Small intestine (tissue), 7 donors: ENCODE measurements around the gene FHL2. TPM values are rescaled to one million over a fixed set of nuclear protein-coding genes. Genes with fewer than 3 reads are reported as not detected.
A peak's percentile ranks its signal among the peaks of the same experiment; 100 is the strongest.

Experiments
- DNase-seq, 2 donors: peaks; one replicate each; pipeline versions ENCODE4 v3.0.0 to v3.0.0-alpha.2; 2013
- FAIRE-seq: peaks from 2 replicates; lab custom pipeline; 2012; peaks lifted over from hg19 to GRCh38; lab: Jason Lieb, UNC
- H3K27ac ChIP-seq, 3 donors: one replicate each; pipeline ENCODE4 v1.5.1; 2013; ENCODE audit warnings: low read length in 2 of 3, mild to moderate bottlenecking in 2 of 3, control low read depth in 1 of 3, inconsistent platforms in 1 of 3, low read depth in 1 of 3, moderate library complexity in 1 of 3
- H3K27me3 ChIP-seq, 3 donors: one replicate each; pipeline ENCODE4 v1.6.1; 2013; ENCODE audit warnings: low read length in 3 of 3, inconsistent platforms in 1 of 3; ENCODE audit not compliant: control insufficient read depth in 3 of 3, insufficient read depth in 3 of 3
- H3K36me3 ChIP-seq, 3 donors: one replicate each; pipeline ENCODE4 v1.6.1; 2013; ENCODE audit warnings: low read length in 3 of 3, inconsistent platforms in 1 of 3, low read depth in 1 of 3, mild to moderate bottlenecking in 1 of 3, moderate library complexity in 1 of 3; ENCODE audit not compliant: control insufficient read depth in 3 of 3, insufficient read depth in 2 of 3
- H3K4me1 ChIP-seq, 3 donors: one replicate each; pipeline ENCODE4 v1.6.1; 2013; ENCODE audit warnings: low read length in 2 of 3, inconsistent platforms in 1 of 3, low read depth in 1 of 3, mild to moderate bottlenecking in 1 of 3, moderate library complexity in 1 of 3; ENCODE audit not compliant: control insufficient read depth in 3 of 3, insufficient read depth in 2 of 3
- H3K4me3 ChIP-seq, 3 donors: one replicate each; pipeline ENCODE4 v1.5.1; 2013; ENCODE audit warnings: low read length in 3 of 3, control low read depth in 1 of 3, inconsistent platforms in 1 of 3, low read depth in 1 of 3, mild to moderate bottlenecking in 1 of 3, moderate library complexity in 1 of 3
- H3K9me3 ChIP-seq, 2 donors: one replicate each; pipeline ENCODE4 v1.6.1; 2013; ENCODE audit warnings: low read depth in 1 of 2, low read length in 1 of 2; ENCODE audit not compliant: control insufficient read depth in 2 of 2, insufficient read depth in 1 of 2
- WGBS, 3 donors: extraction: QIAGEN DNeasy Blood & Tissue Kit; methylation state at CpG; one replicate each; pipeline ENCODE4 v1.1.7; 2013; 5-methylcytosine and 5-hydroxymethylcytosine counted together
- polyA plus RNA-seq, 4 donors: library from polyadenylated mRNA; stranded (reverse) in 3 of 4; unstranded in 1 of 4; fragments of 200-250 nt in 3 of 4; fragments of 120-200 nt in 1 of 4; gene quantifications; one replicate each; pipeline versions ENCODE4 v1.2.1 to v1.2.3, GENCODE V29; 2013
- donor health status: healthy with polysubstance abuse.
- donor health status: control.
- donor health status: control.
- donor health status: Bipolar disorder and iron deficiency.
- donor health status: healthy.

FHL2 gene
- polyA plus RNA-seq, 4 donors = 22.3 to 150 (median 75.5) TPM

- Histone ChIP-seq H3K27me3 (no peaks in the 10 kb centered on the region), H3K36me3 (no peaks in the 10 kb centered on the region), H3K4me1 (peaks cover 6 to 16% (median 7%) of the 10 kb centered on the region in 3 donors), H3K4me3 (no peak overlapping the region), H3K27ac (no peak overlapping the region), H3K9me3 (no peaks in the 10 kb centered on the region)
- FAIRE-seq (no peak), DNase-seq (no peak)
- WGBS, 3 donors = 74 to 82% (median 78%) methylated on average over 5 of the region's 5 CpGs
Measured at GRCh38 chr2:105406221-105406620, 7.4 kb upstream of the FHL2 start.

DNA sequence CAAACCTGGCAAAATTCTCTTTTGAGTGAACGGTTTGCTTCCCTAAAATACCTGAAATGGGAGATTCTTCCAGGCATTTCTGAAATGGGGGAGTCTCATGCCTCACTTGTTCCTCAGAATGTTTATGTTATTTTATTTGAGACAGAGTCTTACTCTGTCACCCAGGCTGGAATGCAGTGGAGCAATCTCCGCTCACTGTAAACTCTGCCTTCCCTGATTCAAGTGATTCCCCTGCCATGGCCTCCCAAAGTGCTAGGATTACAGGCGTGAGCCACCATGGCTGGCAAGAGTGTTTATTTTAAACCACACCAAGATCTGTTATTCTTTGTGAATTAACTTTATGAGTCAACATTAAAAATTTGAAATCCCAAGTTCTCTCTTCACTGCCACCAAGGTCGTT, 6.4 kb upstream of the FHL2 start:
- FAIRE-seq (no peak), DNase-seq (no peak)
- peaks cover 6 to 16% (median 7%) of the 10 kb centered on the region in 3 donors for H3K4me1 ChIP-seq
- no peak overlapping the region for H3K27ac ChIP-seq
- H3K4me3 ChIP-seq = no peak overlapping the region
- 75 to 78% (median 76%) methylated on average over 4 of the region's 4 CpGs for WGBS, 3 donors
- H3K9me3 ChIP-seq = no peaks in the 10 kb centered on the region
- no peaks in the 10 kb centered on the region for H3K36me3 ChIP-seq
- H3K27me3 ChIP-seq = peaks cover 0 to under 1% (median 0%) of the 10 kb centered on the region in 3 donors

- DNase-seq (no peak), FAIRE-seq (no peak)
- WGBS, 3 donors = 72 to 93% (median 86%) methylated on average over 3 of the region's 3 CpGs
- peaks cover 0 to 6% (median 0%) of the 10 kb centered on the region in 3 donors for H3K27me3 ChIP-seq
- H3K4me1 ChIP-seq = peaks cover 6 to 16% (median 7%) of the 10 kb centered on the region in 3 donors
- no peaks in the 10 kb centered on the region for H3K36me3 ChIP-seq
- no peak overlapping the region for H3K4me3 ChIP-seq
- H3K27ac ChIP-seq = peak overlapping the region; percentile 20 to 92 (median 72)
- no peaks in the 10 kb centered on the region for H3K9me3 ChIP-seq
Measured at GRCh38 chr2:105404736-105405135, 5.9 kb upstream of the FHL2 start.

- H3K27me3 ChIP-seq = peaks cover 0 to 13% (median 0%) of the 10 kb centered on the region in 3 donors
- H3K27ac ChIP-seq = peak overlapping the region; percentile 31 to 92 (median 89)
- peaks cover 6 to 20% (median 7%) of the 10 kb centered on the region in 3 donors for H3K4me1 ChIP-seq
- no peaks in the 10 kb centered on the region for H3K36me3 ChIP-seq
- H3K4me3 ChIP-seq = no peak overlapping the region
- H3K9me3 ChIP-seq = peaks cover 0 to 6% of the 10 kb centered on the region in 2 donors
- DNase-seq = peak; percentile 79 to 98
- 13 to 50% (median 28%) methylated on average over 14 of the region's 14 CpGs for WGBS, 3 donors
- no peak for FAIRE-seq
Measured at GRCh38 chr2:105403783-105404698, 5.2 kb upstream of the FHL2 start.

DNA sequence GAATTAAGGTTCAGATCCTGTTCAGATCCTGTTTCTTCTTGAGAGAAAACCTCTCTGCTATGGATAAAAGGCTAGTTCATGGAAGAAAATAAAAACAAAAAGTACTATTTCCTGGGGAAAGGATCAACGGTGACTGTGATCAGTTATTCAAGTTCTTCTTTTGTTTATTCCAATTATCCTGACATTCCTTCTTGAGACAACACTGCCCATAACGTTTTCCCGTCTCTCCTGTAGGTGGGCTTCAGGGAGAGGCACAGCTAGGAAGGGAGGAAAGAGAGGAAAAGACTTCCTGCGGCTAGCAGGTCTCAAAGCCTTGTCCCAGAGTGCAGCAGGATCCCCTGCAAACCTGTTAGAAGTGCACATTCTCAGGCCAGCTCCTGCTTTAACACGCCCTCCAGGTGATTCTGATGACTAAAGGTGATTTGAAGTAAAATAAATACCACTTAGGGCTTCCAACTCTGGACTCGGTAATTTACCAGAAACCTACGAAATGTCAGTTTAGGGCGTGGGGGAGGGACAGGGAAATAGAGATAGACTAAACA, 4.5 kb upstream of the FHL2 start:
- Histone ChIP-seq H3K4me1 (peaks cover 6 to 20% (median 7%) of the 10 kb centered on the region in 3 donors), H3K36me3 (no peaks in the 10 kb centered on the region), H3K27me3 (peaks cover 0 to 18% (median 0%) of the 10 kb centered on the region in 3 donors), H3K4me3 (no peak overlapping the region), H3K27ac (peak overlapping the region; percentile 31 to 92 (median 89)), H3K9me3 (peaks cover 0 to 6% of the 10 kb centered on the region in 2 donors)
- DNase-seq (peak; percentile 39 to 51), FAIRE-seq (no peak)
- 23 to 55% (median 37%) methylated on average over 8 of the region's 8 CpGs for WGBS, 3 donors

GRCh38 chr2:105402809-105403208, 4.0 kb upstream of the FHL2 start:
- Histone ChIP-seq H3K27me3 (peaks cover 0 to 22% (median 0%) of the 10 kb centered on the region in 3 donors), H3K27ac (peak overlapping the region in 1 of 3 donors; percentile 89), H3K4me1 (peaks cover 6 to 20% (median 7%) of the 10 kb centered on the region in 3 donors), H3K9me3 (peaks cover 0 to 6% of the 10 kb centered on the region in 2 donors), H3K4me3 (no peak overlapping the region), H3K36me3 (no peaks in the 10 kb centered on the region)
- WGBS, 3 donors = 94 to 99% (median 96%) methylated on average over 2 of the region's 2 CpGs
- DNase-seq (no peak), FAIRE-seq (no peak)

DNA sequence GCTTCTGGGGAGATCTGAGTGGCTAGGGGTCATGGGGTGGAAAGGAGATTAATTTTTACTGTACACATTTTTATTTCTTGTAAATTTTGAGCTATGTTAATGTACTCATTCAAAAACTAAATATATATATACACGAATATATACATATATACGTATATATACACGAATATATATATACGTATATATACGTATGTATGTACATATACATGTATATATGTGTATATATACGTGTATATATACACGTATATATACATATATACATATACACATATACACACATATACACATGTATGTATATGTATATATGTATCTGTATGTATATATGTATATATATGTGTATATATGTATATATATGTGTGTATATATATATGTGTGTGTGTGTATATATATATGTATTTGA, 3.0 kb upstream of the FHL2 start:
- 93 to 94% (median 94%) methylated on average over 7 of the region's 7 CpGs for WGBS, 3 donors
- DNase-seq (no peak), FAIRE-seq (no peak)

GRCh38 chr2:105400138-105400540, 1.3 kb upstream of the FHL2 start:
- no peak for FAIRE-seq
- H3K27ac ChIP-seq = peak overlapping the region in 2 of 3 donors; percentile 22 to 72
- DNase-seq = peak in 1 of 2 donors; percentile 93
- no peak overlapping the region for H3K4me3 ChIP-seq
- peaks cover 0 to 4% (median 2%) of the 10 kb centered on the region in 3 donors for H3K36me3 ChIP-seq
- 24 to 84% (median 72%) methylated on average over 7 of the region's 7 CpGs for WGBS, 3 donors
- peaks cover 0 to 35% (median 0%) of the 10 kb centered on the region in 3 donors for H3K27me3 ChIP-seq
- peaks cover 0 to 6% of the 10 kb centered on the region in 2 donors for H3K9me3 ChIP-seq
- peaks cover 7 to 20% (median 14%) of the 10 kb centered on the region in 3 donors for H3K4me1 ChIP-seq

More for the DNA sequence above, 3.0 kb upstream of the FHL2 start:
- Histone ChIP-seq H3K27me3 (peaks cover 0 to 25% (median 0%) of the 10 kb centered on the region in 3 donors), H3K9me3 (peaks cover 0 to 6% of the 10 kb centered on the region in 2 donors), H3K4me3 (no peak overlapping the region), H3K36me3 (no peaks in the 10 kb centered on the region), H3K27ac (no peak overlapping the region), H3K4me1 (peaks cover 7 to 20% (median 10%) of the 10 kb centered on the region in 3 donors)
